HG02943 (cell line): ENCODE measurements around the gene DACT1.
"Not testable (repeated sequence)": the region's sequence is repeated elsewhere in the genome, so short reads cannot be mapped to it uniquely, and the experiment has no call there.

Experiments
- ATAC-seq: cut with Tn5 transposase; IDR thresholded peaks from one replicate; pipeline ENCODE4 v1.9.1; 2021; ENCODE audit warnings: mild to moderate bottlenecking, low read depth, moderate library complexity; ENCODE audit not compliant: unreplicated experiment

The DACT1 gene

GRCh38 chr14:58637391-58638230 lies at the start of gene DACT1:
Gene DACT1 (plus strand): TSS chr14:58637962. CDS start chr14:58638203, 241 bp downstream.
- peak; percentile 55 for ATAC-seq

GRCh38 chr14:58588321-58588720 lies 49.4 kb upstream of the DACT1 start:
- not testable (repeated sequence) for ATAC-seq

- no peak for ATAC-seq
These were observed 43.8 kb upstream of the DACT1 start for GRCh38 chr14:58593977-58594376.

- ATAC-seq = no peak
These were observed 40.7 kb upstream of the DACT1 start for GRCh38 chr14:58597041-58597440.

- no peak for ATAC-seq
These were observed 39.5 kb upstream of the DACT1 start for GRCh38 chr14:58598028-58598803.

DNA sequence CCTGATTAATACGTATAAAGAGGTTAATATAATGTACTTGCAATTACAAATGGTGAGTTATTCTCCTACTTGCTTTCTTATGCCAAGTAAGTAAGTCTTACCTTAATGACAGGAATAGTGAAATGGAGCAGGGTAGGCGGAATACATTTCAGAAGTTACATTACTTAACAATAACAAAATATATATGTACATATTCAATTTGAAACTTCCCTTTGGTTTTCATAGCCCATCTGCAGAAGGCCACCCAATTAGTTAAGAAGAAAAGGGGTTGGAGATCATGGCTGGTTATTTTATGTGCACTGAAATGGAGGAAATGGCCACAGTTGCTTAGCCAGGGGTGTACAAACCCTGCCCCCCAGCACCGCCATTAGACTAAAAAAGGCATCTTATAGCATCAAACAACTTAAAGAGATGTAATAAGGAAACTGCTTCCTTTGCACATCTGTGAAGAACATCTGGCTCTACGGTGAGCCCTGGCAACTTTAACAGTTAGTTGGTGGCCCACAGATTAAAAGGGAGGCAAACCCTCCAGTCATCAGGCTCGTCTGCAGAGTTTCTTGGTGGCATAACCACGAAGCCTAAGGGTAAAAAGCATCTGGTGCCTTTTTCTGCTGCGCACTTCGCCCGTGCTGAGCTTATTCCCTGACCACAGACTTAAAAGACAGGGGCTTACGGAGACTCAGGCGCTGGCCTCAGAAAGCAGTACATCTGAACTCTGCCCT lies 38.8 kb upstream of the DACT1 start:
- no peak for ATAC-seq

DNA sequence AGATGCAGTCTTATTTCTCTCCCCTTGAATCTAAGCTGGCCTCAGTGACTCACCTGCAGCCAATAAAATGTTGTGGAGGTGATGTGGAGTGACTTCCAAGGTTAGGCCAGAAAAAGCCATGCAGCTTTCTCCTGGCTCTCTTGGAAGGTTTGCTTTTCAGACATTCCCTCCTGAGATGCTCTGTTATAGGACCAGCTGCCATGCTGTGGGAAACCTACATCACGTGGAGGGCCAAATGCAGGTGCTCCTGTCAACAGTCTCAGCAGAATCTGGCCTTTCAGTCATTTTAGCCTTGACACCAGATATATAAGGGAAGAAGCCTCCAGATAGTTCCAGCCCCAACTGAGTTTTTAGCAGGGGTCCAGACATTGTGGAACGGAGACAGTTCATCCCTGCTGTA lies 38.1 kb upstream of the DACT1 start:
- no peak for ATAC-seq

DNA sequence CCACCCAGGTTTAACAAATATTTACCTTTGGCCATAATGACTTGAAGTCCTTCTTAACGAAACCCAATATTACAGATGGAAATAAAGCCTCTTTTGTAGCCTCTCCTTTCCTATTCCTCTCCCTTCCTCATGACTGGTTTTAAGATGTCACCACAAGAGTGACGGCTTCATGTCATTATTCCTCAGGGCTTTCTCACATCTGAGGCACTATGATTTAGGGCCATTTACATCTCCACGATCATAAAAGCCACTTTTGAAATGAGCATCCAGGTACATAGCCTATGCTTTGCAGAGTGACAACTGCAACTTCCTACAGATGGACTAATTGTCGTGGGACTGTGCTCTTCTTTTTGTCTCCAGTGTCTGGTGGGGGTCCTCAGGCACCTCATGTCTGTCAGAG lies 32.3 kb upstream of the DACT1 start:
- no peak for ATAC-seq

GRCh38 chr14:58607131-58607951 lies 30.4 kb upstream of the DACT1 start:
- ATAC-seq = no peak

DNA sequence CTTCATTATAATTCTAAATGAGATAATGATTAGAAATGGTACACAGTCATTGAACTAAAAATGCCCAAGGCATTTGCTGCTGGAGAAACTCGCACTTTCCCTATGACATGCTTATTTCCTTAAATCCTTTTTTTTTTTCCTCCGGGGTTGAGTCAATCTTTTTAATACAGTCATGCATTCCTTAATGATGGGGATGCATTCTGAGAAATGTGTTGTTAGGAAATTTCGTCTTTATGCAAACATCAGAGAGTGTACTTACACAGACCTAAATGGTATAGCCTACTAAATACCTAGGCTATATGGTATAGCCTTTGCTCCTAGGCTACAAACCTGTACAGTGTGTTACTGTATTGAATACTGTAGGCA lies 29.8 kb upstream of the DACT1 start:
- ATAC-seq = no peak

GRCh38 chr14:58617619-58618018 lies 20.1 kb upstream of the DACT1 start:
- no peak for ATAC-seq

GRCh38 chr14:58620011-58620410 lies 17.8 kb upstream of the DACT1 start:
- no peak for ATAC-seq

DNA sequence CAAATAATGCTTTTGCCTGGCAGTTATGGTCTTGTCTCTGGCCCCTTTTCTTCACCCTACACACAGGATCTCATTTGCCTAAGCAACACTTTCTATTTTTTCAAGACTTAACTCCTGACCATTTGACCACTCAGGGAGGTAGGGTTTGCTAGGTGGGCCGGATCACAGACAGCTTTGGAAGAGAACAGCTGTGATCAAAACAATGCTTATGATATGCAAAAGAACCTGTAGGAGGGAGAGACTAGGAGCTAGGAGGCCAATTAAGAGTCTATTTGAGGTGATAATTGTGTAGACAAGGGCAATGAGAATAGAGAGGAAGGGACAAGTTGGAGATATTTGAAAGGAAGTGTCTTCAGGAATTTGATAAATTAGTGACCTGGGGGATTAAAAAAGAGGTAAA lies 12.3 kb upstream of the DACT1 start:
- ATAC-seq = no peak

- ATAC-seq = no peak
These were observed 11.3 kb upstream of the DACT1 start for GRCh38 chr14:58626431-58626831.

- ATAC-seq = no peak
These were observed 9.4 kb upstream of the DACT1 start for GRCh38 chr14:58628406-58628805.

DNA sequence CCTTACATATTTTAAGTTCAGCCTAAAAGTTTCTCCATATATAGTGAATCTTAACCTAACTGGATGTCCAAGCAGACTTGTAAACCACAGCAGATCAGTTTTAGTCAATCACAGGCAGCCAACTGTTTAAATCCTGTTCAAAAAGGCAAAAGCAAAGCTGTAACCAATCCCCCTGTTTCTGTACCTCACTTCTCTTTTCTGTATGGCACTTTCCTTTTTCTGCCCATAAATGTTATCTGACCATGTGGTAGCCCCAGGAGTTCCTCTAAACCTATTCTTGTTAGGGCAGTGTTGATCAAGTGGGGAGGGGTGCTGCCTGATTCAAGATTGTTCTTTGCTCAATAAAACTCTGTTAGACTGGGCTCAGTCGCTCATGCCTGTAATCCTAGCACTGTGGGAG lies 8.5 kb upstream of the DACT1 start:
- ATAC-seq = no peak

- ATAC-seq = no peak
These were observed 6.0 kb upstream of the DACT1 start for GRCh38 chr14:58631732-58632131.

DNA sequence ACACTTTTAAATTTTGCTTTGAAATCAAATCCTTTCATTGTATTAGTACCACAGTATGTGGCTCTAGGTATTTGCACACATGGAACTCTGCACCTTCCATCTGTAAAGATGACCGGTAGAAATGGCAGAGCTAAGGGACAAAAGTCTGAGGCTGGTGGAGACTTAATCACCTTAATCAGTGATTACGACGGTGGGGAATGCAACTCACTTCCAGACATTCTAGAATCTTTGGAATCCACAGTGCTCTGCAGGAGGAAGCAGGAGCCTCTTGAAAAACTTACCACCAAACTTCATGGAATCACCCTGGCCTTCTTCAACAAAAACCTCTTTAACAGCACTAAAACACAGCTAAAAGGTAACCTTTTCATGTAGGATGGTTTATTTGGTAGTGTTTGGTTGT lies 3.9 kb upstream of the DACT1 start:
- no peak for ATAC-seq

DNA sequence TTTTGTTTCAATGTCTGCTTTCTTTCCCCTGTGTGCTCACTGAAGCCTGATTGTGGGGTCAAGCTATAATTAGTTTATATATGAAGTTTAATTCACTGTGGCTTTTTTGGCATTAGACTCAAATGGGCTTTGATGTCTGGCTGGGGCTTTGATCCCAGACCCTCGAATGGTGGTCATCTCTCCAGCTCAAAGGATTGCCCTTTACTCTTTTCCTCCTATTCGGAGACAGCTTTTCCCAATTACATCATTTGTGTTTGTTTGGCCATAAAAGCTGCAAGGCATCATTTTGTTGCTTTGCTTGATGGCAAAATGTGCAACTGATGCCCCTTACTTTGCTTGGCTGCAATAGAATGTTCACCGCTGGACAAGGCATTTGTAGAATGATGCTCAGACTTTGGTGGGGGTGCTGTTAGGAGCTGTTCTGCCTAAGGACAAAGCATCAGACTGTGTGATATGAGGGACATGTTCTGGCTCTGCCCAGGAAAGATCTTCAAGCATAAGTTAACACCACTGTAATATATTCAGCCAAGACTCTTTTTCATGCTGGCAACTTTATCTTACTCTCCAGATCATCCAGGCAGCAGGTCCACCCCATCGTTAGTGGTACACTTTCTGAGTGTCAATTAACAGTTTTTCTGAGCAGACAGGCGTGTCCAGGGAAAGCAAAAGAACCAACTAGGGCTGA lies 3.2 kb upstream of the DACT1 start:
- no peak for ATAC-seq
